GM12891 (cell line): ENCODE data around the gene SLCO3A1.

Source experiments
- POLR2A ChIP-seq: IDR thresholded peaks from 2 replicates; pipeline ENCODE4 v1.6.1; 2011; ENCODE audit warnings: low read depth, low read length, control low read depth
- POU2F2 ChIP-seq: IDR thresholded peaks from 2 replicates; pipeline ENCODE4 v1.6.1; 2011; ENCODE audit warnings: low read depth, mild to moderate bottlenecking, control low read depth, low read length, moderate library complexity
- TAF1 ChIP-seq: IDR thresholded peaks from 2 replicates; pipeline ENCODE4 v1.6.1; 2011; ENCODE audit warnings: low read depth, low read length, control low read depth

DNA sequence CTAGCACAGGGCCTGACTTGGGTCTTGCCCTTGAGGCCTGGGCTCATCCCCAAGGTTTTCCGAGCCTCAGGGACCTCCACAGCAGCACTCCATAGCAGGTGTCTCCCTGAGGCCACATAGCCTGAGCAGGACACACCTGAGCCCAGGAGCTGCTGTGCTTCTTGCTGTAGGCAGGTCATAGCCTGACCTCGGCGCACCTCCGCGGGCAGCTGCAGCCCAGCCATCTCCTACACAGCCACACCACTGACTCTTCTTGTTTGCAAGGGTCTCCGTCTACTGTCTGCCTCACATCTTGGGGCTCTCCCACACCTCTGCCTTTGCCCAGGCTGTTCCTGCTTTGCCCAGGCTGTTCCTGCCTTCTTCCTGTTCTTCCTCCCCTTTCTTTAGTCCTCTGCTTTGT lies 224.8 kb downstream of the SLCO3A1 start:
- no peak for TF ChIP-seq POLR2A
- no peak for TF ChIP-seq POU2F2
- no peak for TF ChIP-seq TAF1
